Neural crest cell (in vitro differentiated cells): Measurements from ENCODE around the gene ZNF441. TPM values are rescaled to one million over a fixed set of nuclear protein-coding genes. Genes with fewer than 3 reads are reported as not detected.

Source experiments
- DNase-seq: peaks from one replicate; pipeline ENCODE4 v3.0.0; 2021; ENCODE audit warnings: low read depth, mixed read lengths, low spot score
- H3K27ac Mint-ChIP-seq: one replicate; pipeline ENCODE4 v1.8.0; 2021; ENCODE audit warnings: mild to moderate bottlenecking, mixed read lengths; ENCODE audit not compliant: unreplicated experiment
- H3K27me3 Mint-ChIP-seq: 2 replicates; pipeline ENCODE4 v1.8.0; 2021; ENCODE audit warnings: low read depth, mild to moderate bottlenecking, mixed read lengths
- H3K36me3 Mint-ChIP-seq: 2 replicates; pipeline ENCODE4 v1.8.0; 2021; ENCODE audit warnings: low read depth, mild to moderate bottlenecking, mixed read lengths
- H3K4me1 Mint-ChIP-seq: 2 replicates; pipeline ENCODE4 v1.8.0; 2021; ENCODE audit warnings: mixed read lengths
- H3K4me3 Mint-ChIP-seq: one replicate; pipeline ENCODE4 v1.8.0; 2021; ENCODE audit warnings: mild to moderate bottlenecking, mixed read lengths
- H3K9me3 Mint-ChIP-seq: 2 replicates; pipeline ENCODE4 v1.8.0; 2021; ENCODE audit warnings: mixed read lengths
- total RNA-seq: library from RNA; stranded (reverse); gene quantifications from 2 replicates; pipeline ENCODE4 v1.2.1, GENCODE V29; 2021
- TF ChIP-seq, protein P1 (sequence below): fragments of 200-600 bp; sonication (generic); conservative IDR thresholded peaks from 2 replicates; pipeline ENCODE4 v1.5.0; 2021; ENCODE audit warnings: antibody characterized with exemption, mild to moderate bottlenecking

The ZNF441 gene
- total RNA-seq, 1 donor from 2014 or later = 3.9 TPM

DNA sequence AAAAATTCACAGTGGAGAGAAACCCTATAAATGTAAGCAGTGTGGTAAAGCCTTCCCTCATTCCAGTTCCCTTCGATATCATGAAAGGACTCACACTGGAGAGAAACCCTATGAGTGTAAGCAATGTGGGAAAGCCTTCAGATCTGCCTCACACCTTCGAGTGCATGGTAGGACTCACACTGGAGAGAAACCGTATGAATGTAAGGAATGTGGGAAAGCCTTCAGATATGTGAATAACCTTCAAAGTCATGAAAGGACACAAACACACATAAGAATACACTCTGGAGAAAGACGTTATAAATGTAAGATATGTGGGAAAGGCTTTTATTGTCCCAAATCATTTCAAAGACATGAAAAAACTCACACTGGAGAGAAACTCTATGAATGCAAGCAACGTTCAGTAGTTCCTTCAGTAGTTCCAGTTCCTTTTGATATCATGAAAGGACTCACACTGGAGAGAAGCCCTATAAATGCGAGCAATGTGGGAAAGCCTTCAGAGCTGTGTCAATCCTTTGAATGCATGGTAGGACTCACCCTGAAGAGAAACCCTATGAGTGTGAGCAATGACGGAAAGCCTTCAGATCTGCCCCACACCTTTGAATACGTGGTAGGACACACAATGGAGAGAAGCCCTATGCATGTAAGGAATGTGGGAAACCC is 65.6 kb downstream of the ZNF441 start:
- Mint-ChIP-seq H3K9me3 (peaks cover 43% of the 10 kb centered on the region), H3K27ac (no peak overlapping the region), H3K4me1 (no peaks in the 10 kb centered on the region), H3K4me3 (no peak overlapping the region), H3K36me3 (peaks cover 88% of the 10 kb centered on the region), H3K27me3 (no peaks in the 10 kb centered on the region)
- DNase-seq = no peak
- TF ChIP-seq, protein P1, sequence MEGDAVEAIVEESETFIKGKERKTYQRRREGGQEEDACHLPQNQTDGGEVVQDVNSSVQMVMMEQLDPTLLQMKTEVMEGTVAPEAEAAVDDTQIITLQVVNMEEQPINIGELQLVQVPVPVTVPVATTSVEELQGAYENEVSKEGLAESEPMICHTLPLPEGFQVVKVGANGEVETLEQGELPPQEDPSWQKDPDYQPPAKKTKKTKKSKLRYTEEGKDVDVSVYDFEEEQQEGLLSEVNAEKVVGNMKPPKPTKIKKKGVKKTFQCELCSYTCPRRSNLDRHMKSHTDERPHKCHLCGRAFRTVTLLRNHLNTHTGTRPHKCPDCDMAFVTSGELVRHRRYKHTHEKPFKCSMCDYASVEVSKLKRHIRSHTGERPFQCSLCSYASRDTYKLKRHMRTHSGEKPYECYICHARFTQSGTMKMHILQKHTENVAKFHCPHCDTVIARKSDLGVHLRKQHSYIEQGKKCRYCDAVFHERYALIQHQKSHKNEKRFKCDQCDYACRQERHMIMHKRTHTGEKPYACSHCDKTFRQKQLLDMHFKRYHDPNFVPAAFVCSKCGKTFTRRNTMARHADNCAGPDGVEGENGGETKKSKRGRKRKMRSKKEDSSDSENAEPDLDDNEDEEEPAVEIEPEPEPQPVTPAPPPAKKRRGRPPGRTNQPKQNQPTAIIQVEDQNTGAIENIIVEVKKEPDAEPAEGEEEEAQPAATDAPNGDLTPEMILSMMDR = no peak

DNA sequence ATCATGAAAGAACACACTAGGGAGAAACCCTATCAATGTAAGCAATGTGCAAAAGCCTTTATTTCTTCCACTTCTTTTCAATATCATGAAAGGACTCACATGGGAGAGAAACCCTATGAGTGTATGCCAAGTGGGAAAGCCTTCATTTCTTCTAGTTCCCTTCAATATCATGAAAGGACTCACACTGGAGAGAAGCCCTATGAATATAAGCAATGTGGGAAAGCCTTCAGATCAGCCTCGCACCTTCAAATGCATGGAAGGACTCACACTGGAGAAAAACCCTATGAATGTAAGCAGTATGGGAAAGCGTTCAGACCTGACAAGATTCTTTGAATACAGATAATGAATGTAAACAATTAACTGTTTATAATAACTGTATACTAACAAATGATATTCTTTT is 66.7 kb downstream of the ZNF441 start:
- no peaks in the 10 kb centered on the region for H3K27me3 Mint-ChIP-seq
- TF ChIP-seq, protein P1 = no peak
- peaks cover 80% of the 10 kb centered on the region for H3K36me3 Mint-ChIP-seq
- H3K9me3 Mint-ChIP-seq = peaks cover 39% of the 10 kb centered on the region
- no peak for DNase-seq
- no peaks in the 10 kb centered on the region for H3K4me1 Mint-ChIP-seq
- H3K27ac Mint-ChIP-seq = no peak overlapping the region
- no peak overlapping the region for H3K4me3 Mint-ChIP-seq

Other genes with a start within 250 kb of the ZNF441 start
- gene ECSIT, start 237.9 kb upstream of the ZNF441 start, total RNA-seq = 46.0 and 49.4 TPM in 2 replicates
- 1.6 and 1.8 TPM in 2 replicates for gene CNN1, start 228.1 kb upstream of the ZNF441 start, total RNA-seq
- gene ELOF1, start 207.8 kb upstream of the ZNF441 start, total RNA-seq = 69.8 and 70.0 TPM in 2 replicates
- gene ACP5, start 189.4 kb upstream of the ZNF441 start, total RNA-seq = 1.2 and 2.5 TPM in 2 replicates
- gene ZNF627, start 169.5 kb upstream of the ZNF441 start, total RNA-seq = 22.2 and 26.9 TPM in 2 replicates
- gene ZNF823, start 28.1 kb upstream of the ZNF441 start, total RNA-seq = 8.7 and 8.8 TPM in 2 replicates
- gene ZNF491, start 31.5 kb downstream of the ZNF441 start, total RNA-seq = 8.8 and 9.8 TPM in 2 replicates
- 19.7 and 22.2 TPM in 2 replicates for gene ZNF440, start 47.3 kb downstream of the ZNF441 start, total RNA-seq
- gene ZNF439, start 81.7 kb downstream of the ZNF441 start, total RNA-seq = 6.0 and 6.6 TPM in 2 replicates
- 32.1 and 33.9 TPM in 2 replicates for gene ZNF69, start 120.8 kb downstream of the ZNF441 start, total RNA-seq
- gene ZNF700, start 158.1 kb downstream of the ZNF441 start, total RNA-seq = 12.5 and 12.8 TPM in 2 replicates
- gene ZNF763, start 198.0 kb downstream of the ZNF441 start, total RNA-seq = 2.9 and 4.5 TPM in 2 replicates